K562 treated with DMSO at 1 percent for 48 hours (cell line): ENCODE measurements around the gene LMOD1. TPM values are rescaled to one million over a fixed set of nuclear protein-coding genes. Genes with fewer than 3 reads are reported as not detected.

Experiments used
- total RNA-seq: library from RNA; unstranded; fragments of 300-600 nt; gene quantifications from 2 replicates; pipeline ENCODE4 v1.2.3, GENCODE V29; 2022; ENCODE audit warnings: low replicate concordance; ENCODE audit errors: extremely low read depth

The LMOD1 gene
- not detected in 2 replicates for total RNA-seq

GRCh38 chr1:201946224-201946908 is at the start of gene LMOD1:
LMOD1 (minus strand) TSS chr1:201946548; CDS start chr1:201946340, 208 bp downstream.

GRCh38 chr1:201982623-201983379 is 36.5 kb upstream of the LMOD1 start, which contains the start of gene RNPEP:
RNPEP (plus strand) TSS chr1:201982648; CDS start chr1:201982667, 19 bp downstream.

GRCh38 chr1:201955009-201955728 is 8.8 kb upstream of the LMOD1 start, which contains the start of gene TIMM17A:
TIMM17A (plus strand) TSS chr1:201955503; CDS start chr1:201955527, 24 bp downstream.

GRCh38 chr1:201888282-201889089 is 57.9 kb downstream of the LMOD1 start, which contains the start of gene SHISA4:
SHISA4 (plus strand) TSS chr1:201888898; CDS start chr1:201888995, 97 bp downstream.

Other genes with a start within 250 kb of the LMOD1 start
- gene IPO9, start 117.4 kb downstream of the LMOD1 start, total RNA-seq: 89.3 TPM in 1 of 2 replicates, not detected in the other
- not detected in 2 replicates for gene SHISA4, start 57.6 kb downstream of the LMOD1 start, total RNA-seq
- not detected in 2 replicates for gene TIMM17A, start 9.0 kb upstream of the LMOD1 start, total RNA-seq
- not detected in 2 replicates for gene RNPEP, start 36.1 kb upstream of the LMOD1 start, total RNA-seq
- gene ELF3, start 64.0 kb upstream of the LMOD1 start, total RNA-seq: not detected in 2 replicates
- not detected in 2 replicates for gene GPR37L1, start 176.4 kb upstream of the LMOD1 start, total RNA-seq
- not detected in 2 replicates for gene ARL8A, start 198.2 kb upstream of the LMOD1 start, total RNA-seq
- not detected in 2 replicates for gene PTPN7, start 214.1 kb upstream of the LMOD1 start, total RNA-seq
- gene LGR6, start 247.3 kb upstream of the LMOD1 start, total RNA-seq: not detected in 2 replicates